DND-41 (cell line): ENCODE results near the gene SIN3B.

Experiments used
- CTCF ChIP-seq: IDR thresholded peaks from 2 replicates; pipeline ENCODE4 v1.5.1; 2012; ENCODE audit warnings: borderline replicate concordance, low read length, moderate library complexity, mild to moderate bottlenecking; ENCODE audit not compliant: poor library complexity, severe bottlenecking; ENCODE audit errors: extremely low read depth
- EZH2 ChIP-seq: IDR thresholded peaks from 3 replicates; pipeline ENCODE4 v1.6.1; 2012; ENCODE audit warnings: borderline replicate concordance, low read depth, mild to moderate bottlenecking, moderate library complexity, low read length, inconsistent platforms; ENCODE audit not compliant: severe bottlenecking

GRCh38 chr19:16807549-16808284, 21.5 kb upstream of the SIN3B start:
- TF ChIP-seq CTCF (no peak), EZH2 (no peak)
